Inferior parietal cortex (tissue), 1 donor: Measurements from ENCODE around the gene ZNF516.
"Not testable (repeated sequence)": the region's sequence is repeated elsewhere in the genome, so short reads cannot be mapped to it uniquely, and the experiment has no call there.

Source experiments
- DNase-seq: peaks from one replicate; pipeline ENCODE4 v3.0.0-alpha.2; 2016; ENCODE audit errors: extremely low spot score

Gene ZNF516, protein sequence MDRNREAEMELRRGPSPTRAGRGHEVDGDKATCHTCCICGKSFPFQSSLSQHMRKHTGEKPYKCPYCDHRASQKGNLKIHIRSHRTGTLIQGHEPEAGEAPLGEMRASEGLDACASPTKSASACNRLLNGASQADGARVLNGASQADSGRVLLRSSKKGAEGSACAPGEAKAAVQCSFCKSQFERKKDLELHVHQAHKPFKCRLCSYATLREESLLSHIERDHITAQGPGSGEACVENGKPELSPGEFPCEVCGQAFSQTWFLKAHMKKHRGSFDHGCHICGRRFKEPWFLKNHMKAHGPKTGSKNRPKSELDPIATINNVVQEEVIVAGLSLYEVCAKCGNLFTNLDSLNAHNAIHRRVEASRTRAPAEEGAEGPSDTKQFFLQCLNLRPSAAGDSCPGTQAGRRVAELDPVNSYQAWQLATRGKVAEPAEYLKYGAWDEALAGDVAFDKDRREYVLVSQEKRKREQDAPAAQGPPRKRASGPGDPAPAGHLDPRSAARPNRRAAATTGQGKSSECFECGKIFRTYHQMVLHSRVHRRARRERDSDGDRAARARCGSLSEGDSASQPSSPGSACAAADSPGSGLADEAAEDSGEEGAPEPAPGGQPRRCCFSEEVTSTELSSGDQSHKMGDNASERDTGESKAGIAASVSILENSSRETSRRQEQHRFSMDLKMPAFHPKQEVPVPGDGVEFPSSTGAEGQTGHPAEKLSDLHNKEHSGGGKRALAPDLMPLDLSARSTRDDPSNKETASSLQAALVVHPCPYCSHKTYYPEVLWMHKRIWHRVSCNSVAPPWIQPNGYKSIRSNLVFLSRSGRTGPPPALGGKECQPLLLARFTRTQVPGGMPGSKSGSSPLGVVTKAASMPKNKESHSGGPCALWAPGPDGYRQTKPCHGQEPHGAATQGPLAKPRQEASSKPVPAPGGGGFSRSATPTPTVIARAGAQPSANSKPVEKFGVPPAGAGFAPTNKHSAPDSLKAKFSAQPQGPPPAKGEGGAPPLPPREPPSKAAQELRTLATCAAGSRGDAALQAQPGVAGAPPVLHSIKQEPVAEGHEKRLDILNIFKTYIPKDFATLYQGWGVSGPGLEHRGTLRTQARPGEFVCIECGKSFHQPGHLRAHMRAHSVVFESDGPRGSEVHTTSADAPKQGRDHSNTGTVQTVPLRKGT

GRCh38 chr18:76495006-76495370 is at the start of gene ZNF516:
ZNF516 (minus strand) TSS chr18:76495242; CDS start chr18:76443054, 52,188 bp downstream.
- no peak for DNase-seq

DNA sequence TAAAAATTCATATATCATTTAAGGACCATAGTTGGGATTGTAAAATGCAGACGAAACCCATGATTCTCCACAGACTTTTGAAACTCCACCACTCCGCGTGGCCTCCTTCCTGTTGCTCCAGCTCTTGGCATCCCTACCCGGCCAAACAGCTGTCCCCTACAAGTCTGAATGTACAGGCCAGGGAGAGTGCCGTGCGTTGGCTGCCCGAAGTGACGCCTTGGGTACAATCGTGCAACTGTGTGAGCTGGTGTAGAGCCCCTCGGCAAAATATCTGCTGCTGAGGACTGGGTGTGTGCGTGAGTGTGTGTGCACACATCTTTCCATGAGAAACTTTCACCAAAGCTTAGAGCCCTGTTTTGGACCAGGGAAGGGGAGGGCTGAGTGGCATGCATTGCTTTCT is 43.8 kb upstream of the ZNF516 start:
- DNase-seq, result no peak

GRCh38 chr18:76537621-76538020 is 42.6 kb upstream of the ZNF516 start:
- no peak for DNase-seq

DNA sequence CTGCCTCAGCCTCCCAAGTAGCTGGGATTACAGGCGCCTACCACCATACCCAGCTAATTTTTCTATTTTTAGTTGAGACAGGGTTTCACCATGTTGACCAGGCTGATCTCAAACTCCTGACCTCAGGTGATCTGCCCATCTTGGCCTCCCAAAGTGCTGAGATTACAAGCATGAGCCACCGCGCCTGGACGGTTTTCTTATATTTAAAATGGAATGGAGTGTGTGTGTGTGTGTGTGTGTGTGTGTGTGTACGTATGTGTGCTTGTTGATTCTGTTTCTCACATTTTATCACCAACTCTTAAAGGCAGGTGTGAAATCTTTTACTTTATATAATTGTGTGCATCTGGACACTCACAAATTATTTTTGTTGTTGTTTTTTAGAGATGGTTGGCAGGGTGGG is 41.6 kb upstream of the ZNF516 start:
- DNase-seq, result not testable (repeated sequence)

GRCh38 chr18:76532875-76533274 is 37.8 kb upstream of the ZNF516 start:
- no peak for DNase-seq

GRCh38 chr18:76530846-76531245 is 35.8 kb upstream of the ZNF516 start:
- no peak for DNase-seq

- no peak for DNase-seq
These were observed 35.3 kb upstream of the ZNF516 start for GRCh38 chr18:76530391-76530790.

- no peak for DNase-seq
These were observed 34.4 kb upstream of the ZNF516 start for GRCh38 chr18:76529433-76529811.

DNA sequence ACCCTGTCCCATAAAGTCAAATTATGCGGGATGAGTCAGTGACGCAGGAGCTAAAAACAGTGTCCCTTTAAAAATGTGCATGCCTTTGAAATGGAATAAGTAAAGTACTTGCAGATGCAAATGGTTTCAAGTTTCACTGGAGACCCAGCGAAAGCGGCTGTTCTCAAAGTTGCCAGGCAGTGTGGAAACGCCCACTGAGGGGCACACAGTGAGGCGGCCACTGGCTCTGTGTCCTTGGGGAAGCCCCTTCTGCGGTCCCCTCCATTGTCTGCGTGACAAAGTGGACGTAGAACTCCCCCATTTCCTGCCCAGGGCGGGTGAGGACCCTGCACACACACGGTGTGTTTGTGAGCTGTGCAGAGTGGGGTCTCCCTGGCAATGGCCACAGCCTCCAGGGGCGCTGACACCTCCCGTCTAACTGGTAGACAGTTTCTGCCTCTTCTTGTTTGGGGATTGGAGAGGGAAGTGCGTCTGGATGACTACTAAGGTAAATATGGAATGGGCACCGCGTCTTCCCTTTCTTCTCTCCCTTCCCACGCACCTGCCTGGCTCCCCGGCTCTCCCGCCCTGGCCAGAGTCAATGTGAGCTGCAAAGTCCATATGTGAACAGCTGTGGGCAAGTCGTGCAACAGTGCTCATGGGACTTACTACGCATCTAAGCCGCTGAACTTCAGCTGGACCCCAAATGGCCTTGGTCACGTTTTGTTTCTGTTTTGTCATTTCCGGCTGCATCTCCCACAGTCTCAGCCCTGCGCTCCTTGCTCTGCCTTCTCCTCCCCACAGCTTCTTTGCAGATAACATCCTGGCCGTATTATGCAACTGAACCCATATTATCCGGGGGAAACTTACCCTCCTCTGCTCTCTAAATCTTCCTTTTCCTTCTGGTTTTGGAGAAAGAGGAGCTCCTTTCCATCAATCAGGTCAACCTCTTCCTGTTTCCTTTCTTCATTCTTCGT is 33.7 kb upstream of the ZNF516 start:
- DNase-seq, result no peak

DNA sequence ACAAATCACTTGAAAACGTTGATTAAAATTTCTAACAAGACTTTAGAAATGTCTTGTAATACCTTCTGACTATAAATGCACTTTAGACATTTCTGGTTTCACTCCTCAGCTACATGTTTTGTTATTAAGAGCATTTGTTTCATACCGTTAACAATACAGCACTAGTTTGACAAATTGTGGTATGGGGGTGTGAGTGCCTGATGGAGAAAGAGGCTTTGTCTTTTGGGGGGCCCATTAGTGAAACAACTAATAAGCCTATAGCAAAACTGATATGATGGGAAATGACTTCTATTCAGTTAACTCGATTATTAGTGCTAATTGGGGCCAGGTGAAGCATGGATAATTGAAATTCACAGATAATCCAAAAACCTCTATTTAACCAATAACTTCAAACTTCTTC is 30.9 kb upstream of the ZNF516 start:
- DNase-seq, result no peak

GRCh38 chr18:76524900-76525698 is 30.1 kb upstream of the ZNF516 start:
- DNase-seq, result peak; percentile 15

GRCh38 chr18:76524477-76524876 is 29.4 kb upstream of the ZNF516 start:
- DNase-seq, result no peak

DNA sequence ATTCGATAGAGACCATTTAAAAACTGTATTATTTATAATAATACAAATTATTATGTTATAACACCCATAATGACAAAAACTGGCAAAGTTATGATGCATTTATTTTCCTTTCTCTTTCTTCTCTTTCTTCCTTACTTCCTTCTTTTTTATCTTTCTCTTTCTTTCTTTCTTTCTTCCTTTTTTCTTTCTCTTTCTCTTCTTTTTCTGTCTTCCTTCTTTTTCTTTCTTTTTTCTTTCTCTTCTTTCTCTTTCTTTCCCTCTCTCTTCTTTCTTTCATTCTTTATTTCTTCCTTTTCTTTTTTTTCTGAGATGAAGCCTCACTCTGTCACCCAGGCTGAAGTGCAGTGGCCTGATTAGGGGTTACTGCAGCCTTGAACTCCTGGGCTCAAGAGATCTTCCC is 27.5 kb upstream of the ZNF516 start:
- DNase-seq, result no peak

DNA sequence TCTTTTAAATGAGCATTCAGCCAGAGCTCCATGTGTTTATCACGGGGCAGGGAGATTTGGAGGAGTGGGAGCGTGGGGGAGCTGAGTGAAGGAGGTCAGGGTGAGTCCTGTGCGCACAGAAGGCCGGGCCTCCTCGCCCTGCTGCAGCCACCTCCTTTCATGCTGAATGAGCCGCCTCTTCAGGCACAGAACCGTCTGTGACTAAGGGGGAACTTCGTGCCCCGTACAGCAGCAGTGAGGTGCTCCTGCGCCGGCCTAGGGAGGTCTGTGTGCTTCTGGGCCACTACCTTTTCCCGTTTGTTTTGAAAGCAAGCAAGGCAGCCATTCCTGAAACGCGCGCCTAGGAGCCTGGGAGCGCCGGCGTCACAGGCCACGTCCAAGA is 27.1 kb upstream of the ZNF516 start:
- no peak for DNase-seq

DNA sequence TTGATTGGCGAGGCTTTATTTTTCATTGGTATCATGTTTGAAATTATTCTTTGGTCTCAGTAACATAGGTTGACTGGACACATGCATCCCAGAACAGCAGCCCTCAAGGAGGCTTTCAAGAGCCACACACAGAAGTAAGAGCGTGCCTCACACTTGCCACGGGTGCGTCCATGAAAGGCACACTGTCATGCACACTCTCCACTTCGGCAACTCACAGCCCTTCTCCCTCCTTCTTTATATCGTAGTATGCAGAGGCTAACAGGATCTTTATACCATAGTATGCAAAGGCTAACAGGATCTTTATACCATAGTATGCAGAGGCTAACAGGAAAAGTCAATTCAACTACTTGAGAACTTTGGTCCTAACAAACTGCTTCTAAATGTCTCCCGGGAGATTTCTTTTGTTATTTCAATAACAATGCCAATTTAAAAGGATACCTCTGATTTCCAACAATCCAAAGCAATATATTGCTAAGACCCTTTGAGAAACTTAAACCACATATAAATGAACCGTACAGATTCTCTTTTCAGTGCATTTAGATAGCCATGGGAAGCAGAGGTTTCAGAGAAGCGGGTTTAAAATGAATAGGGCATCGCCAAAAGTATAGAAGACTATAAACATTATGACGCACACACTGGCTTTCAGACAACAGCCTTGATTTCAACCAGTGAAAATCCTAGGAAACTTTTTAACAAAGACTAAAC is 26.5 kb upstream of the ZNF516 start:
- DNase-seq, result no peak

DNA sequence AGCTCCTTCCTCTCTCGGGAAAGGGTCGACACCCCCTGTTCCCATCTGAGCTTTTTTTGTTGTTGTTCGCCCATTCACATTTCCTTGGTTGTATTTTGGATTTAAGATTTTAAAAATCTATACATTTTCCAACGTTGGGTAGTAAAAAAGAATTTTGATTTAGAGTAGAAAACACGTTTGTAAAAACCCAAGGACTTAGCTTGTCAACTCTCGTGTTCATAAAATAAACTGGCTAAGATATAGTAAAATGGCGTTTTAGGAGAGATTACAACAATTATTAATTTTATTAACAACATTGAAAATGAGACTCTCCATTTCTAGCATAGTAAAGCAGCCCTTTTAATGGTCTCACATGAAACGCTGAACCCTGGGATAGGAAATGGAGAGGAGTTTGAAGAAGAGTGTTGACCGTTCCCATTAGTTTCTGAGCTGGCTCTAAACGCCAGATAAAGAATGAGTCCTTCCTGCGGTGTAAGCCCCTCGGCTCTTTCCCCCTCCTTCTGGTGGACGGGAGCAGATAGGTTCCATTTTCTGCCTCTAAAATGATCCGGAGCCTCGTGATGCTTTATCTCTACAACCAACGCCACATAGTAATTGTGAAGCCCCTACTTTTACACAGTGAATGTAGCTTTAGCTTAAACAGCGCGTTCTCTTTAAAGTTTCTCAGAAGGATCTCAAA is 24.0 kb upstream of the ZNF516 start:
- DNase-seq, result no peak

- no peak for DNase-seq
These were observed 23.2 kb upstream of the ZNF516 start for GRCh38 chr18:76518123-76518859.

DNA sequence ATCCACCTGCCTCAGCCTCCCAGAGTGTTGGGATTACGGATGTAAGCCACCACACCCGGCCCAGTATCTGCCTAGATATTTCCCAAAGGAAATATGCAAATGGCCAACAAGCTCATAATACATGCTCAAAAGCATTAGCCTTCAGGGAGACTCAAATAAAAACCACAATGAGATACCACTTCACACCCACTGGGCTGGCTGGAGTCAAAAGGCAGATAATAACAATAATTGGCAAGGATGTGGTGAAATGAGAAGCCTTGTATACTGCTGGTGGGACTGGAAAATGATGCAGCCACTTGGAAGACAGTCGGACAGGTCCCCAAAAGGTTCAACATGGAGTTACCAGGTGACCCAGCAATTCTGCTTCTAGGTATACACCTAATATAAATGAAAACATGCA is 20.5 kb upstream of the ZNF516 start:
- DNase-seq, result no peak

DNA sequence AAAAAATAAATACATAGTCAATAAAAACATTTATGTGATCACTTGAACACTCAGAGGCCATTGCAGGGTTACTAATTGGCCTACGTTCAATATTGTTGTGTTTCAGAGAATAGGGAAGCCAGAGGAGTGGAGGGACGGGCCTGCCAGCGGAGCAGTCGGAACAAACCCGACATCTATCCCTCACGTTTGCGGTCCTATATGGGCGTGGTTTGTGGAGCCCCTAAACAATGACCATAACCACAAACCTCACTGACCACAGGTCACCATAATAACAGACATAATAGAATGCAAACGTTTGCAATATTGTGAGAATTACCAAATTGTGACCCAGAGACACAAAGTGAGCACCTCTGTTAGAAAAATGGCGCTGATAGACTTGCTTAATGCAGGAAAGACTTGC is 19.5 kb upstream of the ZNF516 start:
- DNase-seq, result no peak
